Measurements from ENCODE around the gene CRTC3.

Gene CRTC3

DNA sequence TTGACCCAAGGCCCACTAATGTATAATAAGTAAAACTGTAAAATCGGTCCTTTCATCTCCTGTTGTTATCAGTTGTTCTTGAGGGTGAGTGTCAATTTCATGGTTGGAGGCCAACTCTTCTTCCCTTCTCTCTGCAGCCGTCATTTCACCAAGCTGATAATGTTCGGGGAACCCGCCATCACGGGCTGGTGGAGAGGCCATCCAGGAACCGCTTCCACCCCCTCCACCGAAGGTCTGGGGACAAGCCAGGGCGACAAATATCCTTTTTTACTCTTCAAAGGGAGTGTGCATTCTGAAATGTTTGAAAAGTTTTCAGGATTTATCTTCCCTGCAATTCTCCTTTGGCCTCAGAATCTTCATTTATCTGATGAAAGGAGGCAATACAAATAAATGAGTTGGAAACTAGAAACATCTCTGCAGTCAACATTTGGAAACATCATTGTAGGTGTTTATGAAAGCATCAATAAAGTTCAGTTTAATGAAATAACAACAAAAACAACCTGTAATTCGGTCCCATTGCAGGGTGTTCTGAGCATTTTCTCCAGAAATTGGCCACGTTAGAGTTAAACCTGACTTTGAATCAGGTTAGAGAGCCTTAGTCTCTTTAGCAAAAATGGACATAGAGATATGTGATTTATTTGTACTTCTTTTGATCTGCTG lies 63.9 kb downstream of the CRTC3 start:
- no peak for DNase-seq (ENCODE audit: low spot score)

GRCh38 chr15:90594301-90594738 lies 64.6 kb downstream of the CRTC3 start:
- DNase-seq (ENCODE audit: low spot score): peak; percentile 67

DNA sequence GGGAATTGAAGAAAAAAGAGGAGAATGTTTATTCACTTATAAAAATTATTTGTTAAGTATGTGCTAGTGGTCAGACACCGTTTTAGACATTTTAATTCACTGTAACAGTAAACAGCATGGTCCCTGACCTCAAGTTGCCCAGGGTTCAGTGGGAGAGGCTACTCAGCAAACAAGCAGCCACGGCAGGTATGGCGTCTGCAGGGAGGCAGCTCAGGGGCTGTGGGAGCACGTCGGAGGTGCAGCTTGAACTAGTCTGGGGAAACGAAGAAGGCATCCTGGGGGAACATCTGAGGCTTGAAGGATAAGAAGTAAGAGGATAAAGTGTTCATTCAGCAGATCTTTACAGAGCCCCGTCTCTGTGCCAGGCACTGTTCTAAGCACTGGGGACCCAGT lies 66.0 kb downstream of the CRTC3 start:
- DNase-seq (ENCODE audit: low spot score): no peak

- DNase-seq (ENCODE audit: low spot score): peak; percentile 84
These were observed 67.2 kb downstream of the CRTC3 start for GRCh38 chr15:90596943-90597342.

GRCh38 chr15:90597577-90597976 lies 67.9 kb downstream of the CRTC3 start:
- no peak for DNase-seq (ENCODE audit: low spot score)

- peak; percentile 61 for DNase-seq (ENCODE audit: low spot score)
These were observed 68.4 kb downstream of the CRTC3 start for GRCh38 chr15:90598031-90598577.

DNA sequence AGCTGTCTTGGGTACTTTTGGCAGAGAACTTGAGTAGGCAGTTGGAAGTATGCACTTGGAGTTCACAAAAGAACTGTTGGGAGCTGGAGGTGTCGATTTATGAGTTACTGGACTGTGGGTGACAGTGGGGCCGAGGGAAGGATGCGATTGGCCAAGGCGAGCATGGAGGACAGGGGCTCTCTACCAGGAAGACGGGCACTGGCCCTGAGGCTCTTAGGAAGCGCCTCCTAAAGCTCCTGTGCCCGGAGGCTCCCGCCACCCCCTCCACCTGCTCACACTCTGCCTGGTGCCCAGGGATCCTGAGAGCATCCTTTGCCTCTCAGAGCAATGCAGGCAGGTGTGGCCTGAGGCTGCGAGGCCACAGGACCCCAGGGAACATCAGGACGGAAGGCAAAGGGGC lies 69.0 kb downstream of the CRTC3 start:
- no peak for DNase-seq (ENCODE audit: low spot score)

DNA sequence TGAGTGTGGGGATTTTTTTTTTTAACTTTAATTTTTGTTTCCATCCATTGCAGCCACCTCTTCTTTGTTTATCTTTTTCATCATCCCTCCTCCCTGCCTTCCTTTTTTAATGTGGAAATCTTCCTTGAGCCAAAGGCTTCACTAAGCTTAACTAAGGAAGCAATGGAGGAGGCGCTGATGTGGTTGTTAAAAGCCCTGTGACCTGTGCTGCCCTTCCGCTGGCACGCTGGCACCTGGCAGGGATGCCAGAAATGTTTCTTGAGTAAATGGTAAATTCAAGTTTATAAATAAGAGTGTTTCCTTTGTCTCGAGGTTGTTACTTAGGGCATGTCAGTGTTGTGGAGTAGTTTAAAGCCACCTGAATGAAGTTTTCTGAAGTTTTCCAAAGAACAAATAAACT lies 69.4 kb downstream of the CRTC3 start:
- no peak for DNase-seq (ENCODE audit: low spot score)

DNA sequence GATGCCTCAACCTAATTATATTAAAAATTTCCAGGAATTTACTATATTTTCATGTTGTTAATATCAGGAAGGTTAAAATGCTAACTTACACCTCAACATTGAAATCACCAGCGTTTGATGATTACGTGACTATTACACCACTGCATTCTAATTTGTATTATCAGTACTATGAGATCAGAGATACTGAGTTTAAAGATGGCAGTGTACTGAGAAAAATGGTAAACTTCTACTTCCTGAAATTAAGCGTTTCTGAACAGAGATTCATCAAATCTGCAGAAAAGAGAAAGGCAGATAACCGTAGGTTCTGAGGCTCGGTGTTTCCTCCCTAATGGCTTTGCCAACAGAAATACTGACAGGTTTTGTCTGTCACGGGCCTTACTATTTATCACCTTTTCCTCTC lies 69.9 kb downstream of the CRTC3 start:
- no peak for DNase-seq (ENCODE audit: low spot score)

DNA sequence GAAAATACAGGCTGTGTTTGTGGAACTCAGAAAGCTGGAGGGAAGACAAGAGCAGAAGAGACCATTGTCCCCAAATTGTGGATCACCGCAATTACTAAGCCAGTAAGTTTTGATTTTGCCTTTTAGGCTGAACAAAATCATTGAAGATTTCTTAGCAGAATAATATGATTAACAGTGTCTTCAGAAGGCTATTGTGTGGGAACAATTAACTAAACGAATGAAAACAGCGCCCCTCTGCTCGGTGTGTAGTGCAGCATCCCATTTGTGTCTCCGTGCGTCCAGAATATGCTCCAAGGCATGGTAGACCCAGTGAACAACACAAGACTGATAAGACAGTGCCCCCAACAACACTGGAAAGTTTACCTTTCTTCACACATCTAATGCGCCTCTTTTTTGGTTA lies 71.2 kb downstream of the CRTC3 start:
- no peak for DNase-seq (ENCODE audit: low spot score)

DNA sequence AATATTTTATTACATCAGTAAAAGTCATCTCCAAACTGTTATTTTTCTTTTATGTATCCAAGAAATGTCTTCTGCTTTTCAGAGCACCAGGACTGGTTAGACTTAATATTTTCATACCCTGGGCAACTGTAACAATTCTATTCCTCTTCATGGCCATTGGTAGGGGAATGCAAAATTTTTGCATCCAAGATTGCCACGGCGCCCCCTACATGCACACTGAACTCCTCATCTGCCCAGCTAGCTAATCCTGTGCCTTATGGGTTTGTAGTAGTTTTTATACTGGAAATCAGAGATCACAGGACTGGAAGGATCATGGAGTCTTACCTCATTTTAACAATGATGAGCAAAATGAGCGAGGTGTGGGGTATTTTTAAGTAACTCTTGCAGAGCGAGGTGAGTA lies 74.2 kb downstream of the CRTC3 start:
- DNase-seq (ENCODE audit: low spot score): no peak

- DNase-seq (ENCODE audit: low spot score): no peak
These were observed 76.9 kb downstream of the CRTC3 start for GRCh38 chr15:90606641-90607040.

DNA sequence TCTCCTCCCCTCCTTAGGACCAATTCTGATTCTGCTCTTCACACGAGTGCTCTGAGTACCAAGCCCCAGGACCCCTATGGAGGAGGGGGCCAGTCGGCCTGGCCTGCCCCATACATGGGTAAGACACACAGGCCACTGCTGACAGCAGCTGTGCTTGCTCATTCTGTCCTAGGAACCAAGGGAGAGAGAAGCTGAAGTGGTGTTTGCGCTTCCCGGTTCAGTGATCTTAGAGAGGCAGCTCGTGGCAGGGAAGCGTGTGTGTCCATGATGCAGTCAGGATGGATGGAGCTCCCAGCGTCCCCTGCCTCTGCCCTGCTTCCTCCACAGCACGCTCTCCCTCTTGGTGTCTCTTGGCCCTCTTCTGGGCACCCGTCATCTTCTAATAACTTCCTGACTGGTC lies 77.6 kb downstream of the CRTC3 start:
- DNase-seq (ENCODE audit: low spot score): no peak

- no peak for DNase-seq (ENCODE audit: low spot score)
These were observed 79.8 kb downstream of the CRTC3 start for GRCh38 chr15:90609242-90610180.

DNA sequence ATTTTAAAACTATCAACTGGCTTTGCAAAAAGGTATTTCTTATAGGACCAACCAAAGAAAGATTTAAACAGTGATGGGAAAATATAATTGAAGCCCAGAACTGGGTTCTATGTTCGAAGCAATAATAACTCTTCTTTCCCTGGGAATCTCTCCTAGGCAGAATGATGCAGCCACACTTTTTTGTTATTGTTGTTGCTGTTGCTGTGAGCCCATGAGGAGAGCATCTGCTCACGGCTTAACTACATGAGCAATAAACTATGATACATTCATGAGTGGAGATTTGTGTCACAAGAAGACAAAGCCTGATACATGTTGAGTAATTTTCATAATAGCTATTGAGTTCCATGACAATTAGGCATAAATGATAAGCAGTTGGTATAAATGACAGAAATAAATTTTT lies 80.5 kb downstream of the CRTC3 start:
- DNase-seq (ENCODE audit: low spot score): peak; percentile 66

DNA sequence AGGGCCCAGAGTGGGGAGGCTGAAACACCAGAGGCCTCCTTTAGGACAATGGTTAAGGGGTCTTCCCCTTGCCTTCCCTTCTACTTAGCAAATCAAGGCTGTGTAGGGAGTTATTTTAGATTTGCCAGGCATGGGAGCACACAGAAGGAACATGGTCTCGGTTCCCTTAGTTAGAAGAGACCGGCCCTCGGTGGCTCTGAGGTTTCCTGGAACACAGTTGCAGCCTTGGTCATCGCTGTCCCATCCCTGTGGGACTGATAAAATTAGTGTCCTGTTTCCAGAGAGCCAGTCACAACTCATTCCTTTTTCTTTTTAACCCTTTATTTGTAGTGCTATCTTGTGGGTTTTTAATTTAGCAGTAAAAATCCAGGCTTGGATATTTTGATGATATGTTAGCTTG lies 81.4 kb downstream of the CRTC3 start:
- no peak for DNase-seq (ENCODE audit: low spot score)

GRCh38 chr15:90617171-90617570 lies 87.4 kb downstream of the CRTC3 start:
- DNase-seq (ENCODE audit: low spot score): no peak

DNA sequence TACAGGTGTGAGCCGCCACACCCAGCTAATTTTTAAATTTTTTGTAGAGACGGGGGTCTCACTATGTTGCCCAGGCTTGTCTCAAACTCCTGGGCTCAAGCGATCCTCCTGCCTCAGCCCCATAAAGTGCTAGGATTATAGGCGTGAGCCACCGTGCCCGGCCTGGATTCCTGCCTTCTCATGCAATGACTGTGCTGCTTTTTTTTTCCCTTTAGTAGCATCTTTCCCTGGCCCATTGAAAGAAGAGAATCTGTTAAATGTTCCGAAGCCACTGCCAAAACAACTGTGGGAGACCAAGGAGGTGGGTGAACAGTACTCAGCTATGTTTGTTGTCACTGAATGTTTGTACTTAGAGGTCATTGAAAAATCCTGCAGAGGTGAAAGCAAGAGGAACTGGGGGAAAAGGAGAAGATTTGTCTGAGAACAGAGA lies 88.0 kb downstream of the CRTC3 start:
- peak; percentile 42 for DNase-seq (ENCODE audit: low spot score)

DNA sequence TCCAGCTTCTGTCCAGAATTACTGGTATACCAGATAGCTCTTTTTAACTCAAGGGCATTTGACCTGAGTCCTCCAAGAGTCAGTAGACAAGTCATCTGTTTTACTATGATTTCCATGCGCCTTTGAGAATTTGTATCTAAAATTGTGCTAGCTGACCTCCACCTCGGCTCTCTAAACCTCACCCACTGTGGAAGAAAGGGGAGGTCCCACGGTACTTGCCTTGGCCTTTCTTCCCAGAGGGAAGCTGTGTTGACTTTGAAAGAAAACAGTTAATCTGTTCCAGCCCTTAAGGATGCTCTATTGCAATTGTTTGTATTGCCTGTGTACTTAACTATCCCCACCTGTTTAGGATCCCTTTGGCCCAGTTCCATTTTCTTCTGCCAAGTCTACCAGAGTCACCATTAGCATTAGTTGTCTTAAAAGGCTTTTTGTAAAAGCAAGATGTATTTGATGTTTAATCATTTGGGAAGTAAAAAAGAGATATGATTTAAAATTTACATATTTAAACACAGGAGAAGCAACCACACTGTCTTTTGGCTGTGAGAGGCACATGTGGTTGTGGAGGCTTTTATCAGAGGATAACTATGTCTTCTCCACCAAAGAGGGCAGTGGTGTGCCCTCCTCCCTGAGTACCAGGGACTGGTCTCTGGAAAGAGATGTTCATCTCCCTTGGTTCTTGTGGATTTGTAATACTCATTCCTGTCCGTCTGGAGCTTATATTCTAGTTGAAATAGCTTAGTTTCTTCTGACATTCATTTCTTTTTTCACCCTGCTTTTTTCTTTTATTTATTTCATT lies 88.8 kb downstream of the CRTC3 start:
- no peak for DNase-seq (ENCODE audit: low spot score)

GRCh38 chr15:90619468-90619867 lies 89.7 kb downstream of the CRTC3 start:
- no peak for DNase-seq (ENCODE audit: low spot score)

DNA sequence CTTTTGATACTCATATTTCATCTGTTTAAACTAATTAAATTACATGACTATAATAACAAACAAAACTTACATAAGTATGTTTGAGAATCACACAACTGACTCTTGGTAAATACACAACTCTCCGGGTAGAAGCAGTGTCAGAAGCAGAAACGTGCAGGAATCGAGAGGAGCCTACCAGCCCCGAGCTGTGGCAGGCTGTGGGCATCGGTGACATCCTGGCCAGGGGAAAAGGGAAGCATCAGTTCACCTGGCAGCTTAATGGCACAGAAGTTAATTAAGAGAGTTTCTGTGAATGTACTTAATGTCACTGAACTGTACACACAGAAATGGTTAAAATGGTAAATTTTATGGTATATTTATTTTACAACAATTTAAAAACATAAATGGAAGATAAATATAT lies 90.2 kb downstream of the CRTC3 start:
- DNase-seq (ENCODE audit: low spot score): no peak

DNA sequence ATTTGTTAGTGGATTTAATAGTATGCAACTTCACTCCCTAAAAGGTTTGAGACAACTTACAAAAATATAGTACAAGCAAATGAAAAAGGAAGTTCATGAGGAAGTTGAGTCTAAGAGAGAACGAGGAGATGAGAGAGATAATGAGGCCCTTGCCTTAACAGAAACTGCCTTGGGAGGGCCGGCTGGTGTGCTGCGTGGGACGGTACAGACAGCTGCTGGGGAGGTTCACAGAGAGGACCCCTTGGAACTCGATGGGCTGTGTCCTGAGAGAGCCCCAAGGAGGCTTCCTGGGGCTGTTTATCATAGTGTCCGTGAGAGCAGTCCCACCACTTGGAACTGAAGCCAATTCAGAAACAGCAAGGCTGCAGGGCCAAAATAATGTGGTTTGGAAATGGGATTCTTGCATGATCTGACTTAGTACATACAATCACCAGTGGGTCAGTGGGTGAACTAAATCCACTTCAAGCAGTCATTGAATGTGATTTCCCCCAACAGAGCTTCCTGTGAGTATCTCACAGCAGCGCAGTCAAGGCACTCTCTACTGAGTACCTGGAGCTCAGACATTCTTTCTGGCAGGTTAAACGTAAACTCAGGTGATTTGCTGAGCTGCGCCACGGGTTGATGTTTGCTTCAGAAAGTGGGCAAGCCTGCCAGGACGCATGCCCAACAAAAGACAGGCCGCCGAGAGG lies 90.8 kb downstream of the CRTC3 start:
- no peak for DNase-seq (ENCODE audit: low spot score)
